Activated CD8-positive, alpha-beta memory T cell treated with anti-CD3 and anti-CD28 coated beads, Interleukin-2, amount 50 U/mL, for 1 hour (primary cell): ENCODE results near the gene HPCA.

ENCODE experiments used
- DNase-seq: peaks from one replicate; pipeline ENCODE4 v3.0.0-alpha.2; 2020; ENCODE audit errors: extremely low read depth

HPCA gene

GRCh38 chr1:32889731-32890278, 3.5 kb downstream of the HPCA start:
- no peak for DNase-seq

GRCh38 chr1:32890516-32891240, 4.4 kb downstream of the HPCA start:
- no peak for DNase-seq

DNA sequence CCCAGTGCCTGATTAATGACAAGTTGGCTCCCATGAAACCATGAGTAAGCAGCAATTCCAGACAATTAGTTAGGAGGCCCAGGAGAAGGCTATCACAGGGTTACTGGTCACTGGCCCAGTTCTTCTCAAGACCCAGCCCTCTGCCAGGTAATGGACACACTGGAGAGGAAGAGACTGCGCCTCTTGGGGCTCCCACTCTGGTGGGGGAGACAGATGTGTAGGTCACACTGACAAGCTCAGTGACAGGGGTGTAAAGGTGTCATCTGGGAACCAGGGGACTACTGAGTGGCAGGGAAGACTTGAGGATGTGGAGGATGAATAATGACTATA, 4.9 kb downstream of the HPCA start:
- DNase-seq, result no peak

DNA sequence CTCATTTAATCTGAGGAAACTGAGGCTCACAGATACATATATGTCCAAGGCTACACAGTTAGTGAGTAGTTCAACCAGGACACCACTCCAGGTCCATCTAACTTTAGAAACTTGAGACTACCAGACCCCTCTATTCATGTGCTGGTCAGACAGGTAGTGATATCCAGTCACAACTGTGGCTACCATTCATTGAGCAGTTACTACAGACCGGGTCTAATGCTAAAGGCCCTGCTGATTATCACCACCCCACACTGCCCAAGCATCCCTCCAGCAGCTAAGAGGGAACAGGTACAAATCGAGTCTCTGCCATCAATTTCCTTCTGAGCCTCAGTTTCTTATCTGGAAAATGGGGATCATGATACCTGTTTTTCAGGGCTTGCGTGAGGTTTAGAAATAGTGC, 5.3 kb downstream of the HPCA start:
- no peak for DNase-seq

DNA sequence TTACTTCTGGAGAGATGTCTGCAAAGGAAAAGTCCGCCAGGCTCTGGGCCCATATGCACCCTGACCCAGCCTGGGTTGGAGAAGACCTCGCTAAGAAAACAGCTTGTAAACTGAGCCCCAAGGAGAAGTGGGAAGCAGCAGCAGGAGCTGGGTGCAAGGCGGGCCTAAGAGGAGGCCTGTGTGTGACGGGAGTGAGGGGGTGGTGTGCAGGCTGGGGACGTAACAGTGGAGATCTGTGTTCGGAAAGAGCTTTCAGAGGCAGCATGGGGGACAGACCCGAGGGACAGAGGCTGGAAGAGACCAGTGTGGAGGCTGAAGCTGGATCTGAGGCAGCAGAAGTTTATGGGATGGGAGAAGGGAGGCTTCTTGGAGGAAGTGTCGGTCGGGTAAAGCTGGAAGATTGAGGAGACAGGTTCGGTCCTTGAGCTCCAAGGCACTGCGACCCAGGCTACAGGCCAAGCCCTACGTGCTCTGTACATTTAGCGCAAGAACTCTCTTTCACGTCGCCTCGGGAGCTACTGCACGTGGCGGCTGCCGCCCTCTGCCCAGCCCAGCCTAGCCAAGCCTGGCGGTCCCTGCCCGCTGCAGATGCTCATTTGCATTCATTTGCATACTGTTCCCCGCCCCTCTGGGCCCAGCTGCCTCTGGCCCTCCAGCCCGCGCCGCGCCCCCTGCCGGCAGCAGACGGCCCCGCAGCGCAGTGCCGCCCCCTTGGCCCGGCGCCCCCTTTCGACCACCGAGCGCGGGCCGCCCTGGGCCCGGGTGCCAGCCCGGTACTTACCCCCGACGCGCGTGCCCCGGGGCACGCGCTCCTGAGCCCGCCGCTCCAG, 6.3 kb downstream of the HPCA start:
- DNase-seq, result no peak

GRCh38 chr1:32893198-32894018, 7.1 kb downstream of the HPCA start:
- no peak for DNase-seq

- no peak for DNase-seq
Observed at GRCh38 chr1:32894019-32894600, 7.8 kb downstream of the HPCA start.

GRCh38 chr1:32894681-32895080, 8.4 kb downstream of the HPCA start:
- DNase-seq, result no peak

- DNase-seq, result no peak
Observed at GRCh38 chr1:32895325-32896215, 9.3 kb downstream of the HPCA start.

GRCh38 chr1:32896451-32896850, 10.2 kb downstream of the HPCA start:
- DNase-seq, result no peak

DNA sequence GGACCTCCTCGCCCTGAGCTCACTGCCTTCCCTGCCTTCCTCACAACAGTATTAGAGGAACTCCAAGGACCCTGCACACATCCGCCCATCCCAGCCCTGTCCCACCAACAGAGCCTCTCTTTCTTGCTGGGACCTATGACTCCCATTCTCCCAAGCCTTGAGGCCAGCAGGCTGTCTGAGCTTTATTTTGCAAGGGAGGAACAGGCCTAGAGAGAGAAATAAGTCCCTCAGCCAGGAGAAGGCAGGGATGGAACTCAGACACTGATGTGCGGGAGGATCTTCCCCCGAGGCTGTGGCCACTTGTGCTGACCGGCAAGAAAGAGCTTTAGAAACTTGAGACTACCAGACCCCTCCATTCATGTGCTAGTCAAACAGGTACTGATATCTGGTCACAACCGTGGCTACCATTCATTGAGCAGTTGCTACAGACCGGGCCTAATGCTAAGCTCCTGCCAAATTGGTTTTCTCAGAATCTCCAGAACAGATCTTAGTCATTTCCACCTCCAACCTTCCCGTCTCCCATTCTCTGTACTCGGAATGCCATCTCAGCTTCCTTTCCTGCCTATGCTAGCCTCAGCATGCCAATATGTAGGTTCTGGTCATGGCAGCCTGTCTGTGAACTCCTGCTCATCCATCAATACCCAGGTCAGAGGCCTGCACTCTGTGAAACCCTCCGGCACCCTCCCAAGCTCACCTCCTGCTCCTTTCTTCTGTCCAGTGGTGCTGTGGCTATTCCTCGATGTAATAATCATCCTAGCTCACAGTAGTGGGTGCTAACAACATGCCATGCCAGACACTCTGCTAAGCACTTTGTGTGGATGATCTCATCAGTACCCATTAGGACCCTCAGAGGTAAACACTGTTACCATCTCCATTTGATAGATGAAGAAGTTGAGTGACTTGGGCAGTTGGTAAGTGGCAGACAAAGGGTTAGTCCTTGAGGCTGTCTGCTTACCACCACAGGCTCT, 11.1 kb downstream of the HPCA start:
- DNase-seq, result no peak

GRCh38 chr1:32898056-32898455, 11.8 kb downstream of the HPCA start:
- no peak for DNase-seq

DNA sequence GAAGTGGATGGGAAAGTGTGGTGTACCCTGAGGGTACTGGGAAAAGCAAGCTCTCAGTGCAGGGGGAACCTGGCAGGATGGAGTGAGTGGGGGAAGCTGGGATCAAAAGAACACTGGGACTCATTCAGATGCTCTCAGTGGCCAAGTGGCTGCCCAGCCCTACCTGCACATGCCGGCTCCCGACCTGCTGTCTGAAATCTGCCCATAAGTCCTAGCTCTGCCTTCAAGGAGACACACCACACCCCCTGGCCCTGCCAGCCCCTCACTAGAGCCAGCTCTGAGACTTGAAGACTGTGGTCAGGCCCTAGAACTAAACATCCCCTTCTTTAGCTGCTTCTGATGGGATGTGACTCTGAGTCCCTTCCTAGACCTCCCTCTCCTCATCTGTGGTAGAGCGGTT, 12.7 kb downstream of the HPCA start:
- DNase-seq, result no peak

DNA sequence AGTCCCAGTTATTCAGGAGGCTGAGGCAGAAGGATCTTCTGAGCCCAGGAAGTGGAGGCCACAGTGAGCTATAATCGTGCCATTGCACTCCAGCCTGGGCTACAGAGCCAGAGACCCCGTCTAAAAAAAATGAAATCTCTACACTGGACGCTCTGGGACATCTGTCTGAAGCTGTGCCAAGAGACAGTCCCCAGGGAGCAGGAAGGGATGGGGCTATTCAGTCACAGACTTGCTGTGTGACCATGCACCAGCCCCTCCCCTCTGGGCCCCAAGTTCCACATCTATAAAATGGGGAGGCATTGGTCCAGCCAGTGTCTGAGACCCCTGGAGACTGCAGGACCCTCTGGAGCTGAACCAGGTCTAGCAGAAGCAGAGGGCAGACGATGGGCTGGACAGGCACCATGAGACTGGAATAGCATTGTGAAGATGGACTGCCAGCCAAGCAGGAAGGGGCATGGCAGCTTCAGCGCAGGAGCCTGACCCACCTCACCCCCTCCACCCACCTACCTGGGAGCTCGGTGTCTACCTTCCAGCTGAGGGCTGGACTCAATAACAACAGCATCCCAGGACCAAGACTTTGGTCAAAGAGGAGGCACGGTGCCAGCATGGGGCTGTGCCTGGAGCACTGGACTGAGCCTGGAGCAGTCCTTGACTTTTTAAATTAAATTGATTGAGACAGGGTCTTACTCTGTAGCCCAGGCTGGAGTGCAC, 13.4 kb downstream of the HPCA start:
- no peak for DNase-seq

- DNase-seq, result no peak
Observed at GRCh38 chr1:32900371-32900955, 14.2 kb downstream of the HPCA start.

GRCh38 chr1:32900956-32901822, 14.9 kb downstream of the HPCA start, which contains the start of gene TMEM54:
TMEM54 (minus strand) TSS chr1:32901389; CDS start chr1:32901238, 151 bp downstream.
- DNase-seq, result no peak

GRCh38 chr1:32901823-32902534, 15.7 kb downstream of the HPCA start:
- DNase-seq, result no peak
